Measurements from ENCODE around the gene IGF1R. TPM values are rescaled to one million over a fixed set of nuclear protein-coding genes. Genes with fewer than 3 reads are reported as not detected.

IGF1R gene
- polyA plus RNA-seq, 1 experiment, result 36.2 TPM

DNA sequence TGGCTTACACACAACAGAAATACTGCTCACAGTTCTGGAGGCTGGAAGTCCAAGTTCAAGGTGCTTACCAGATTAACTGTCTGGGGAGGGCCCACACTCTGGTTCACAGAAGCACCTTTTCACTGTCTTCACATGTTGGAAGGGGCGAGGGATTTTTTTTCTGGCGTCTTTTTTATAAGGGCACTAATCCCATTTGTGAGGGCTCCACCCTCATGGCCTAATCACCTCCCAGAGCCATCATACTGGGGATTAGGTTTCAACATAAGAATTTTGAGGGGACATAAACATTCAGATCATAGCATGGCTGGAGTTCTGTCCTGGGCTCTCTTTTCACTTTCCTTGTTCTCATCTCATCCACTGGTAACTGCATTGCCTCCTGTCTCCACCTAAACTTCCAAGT is 63.5 kb downstream of the IGF1R start:
- POLR2A ChIA-PET, result no interaction called here
- TF ChIP-seq, protein P1, sequence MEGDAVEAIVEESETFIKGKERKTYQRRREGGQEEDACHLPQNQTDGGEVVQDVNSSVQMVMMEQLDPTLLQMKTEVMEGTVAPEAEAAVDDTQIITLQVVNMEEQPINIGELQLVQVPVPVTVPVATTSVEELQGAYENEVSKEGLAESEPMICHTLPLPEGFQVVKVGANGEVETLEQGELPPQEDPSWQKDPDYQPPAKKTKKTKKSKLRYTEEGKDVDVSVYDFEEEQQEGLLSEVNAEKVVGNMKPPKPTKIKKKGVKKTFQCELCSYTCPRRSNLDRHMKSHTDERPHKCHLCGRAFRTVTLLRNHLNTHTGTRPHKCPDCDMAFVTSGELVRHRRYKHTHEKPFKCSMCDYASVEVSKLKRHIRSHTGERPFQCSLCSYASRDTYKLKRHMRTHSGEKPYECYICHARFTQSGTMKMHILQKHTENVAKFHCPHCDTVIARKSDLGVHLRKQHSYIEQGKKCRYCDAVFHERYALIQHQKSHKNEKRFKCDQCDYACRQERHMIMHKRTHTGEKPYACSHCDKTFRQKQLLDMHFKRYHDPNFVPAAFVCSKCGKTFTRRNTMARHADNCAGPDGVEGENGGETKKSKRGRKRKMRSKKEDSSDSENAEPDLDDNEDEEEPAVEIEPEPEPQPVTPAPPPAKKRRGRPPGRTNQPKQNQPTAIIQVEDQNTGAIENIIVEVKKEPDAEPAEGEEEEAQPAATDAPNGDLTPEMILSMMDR (IDR thresholded peaks at IDR 0.05; ENCODE audit: insufficient read depth, low read depth, low read length), result no peak
- Histone ChIP-seq H3K27me3 (ENCODE audit: control insufficient read depth, insufficient read depth, low read length) (no peaks in the 10 kb centered on the region), H3K36me3 (ENCODE audit: control insufficient read depth, insufficient read depth, low read length) (peaks cover 12% of the 10 kb centered on the region), H3K4me3 (ENCODE audit: low read depth, low read length) (no peak overlapping the region)
- DNase-seq (ENCODE audit: low read depth), result no peak
- CTCF ChIA-PET, result no interaction called here

DNA sequence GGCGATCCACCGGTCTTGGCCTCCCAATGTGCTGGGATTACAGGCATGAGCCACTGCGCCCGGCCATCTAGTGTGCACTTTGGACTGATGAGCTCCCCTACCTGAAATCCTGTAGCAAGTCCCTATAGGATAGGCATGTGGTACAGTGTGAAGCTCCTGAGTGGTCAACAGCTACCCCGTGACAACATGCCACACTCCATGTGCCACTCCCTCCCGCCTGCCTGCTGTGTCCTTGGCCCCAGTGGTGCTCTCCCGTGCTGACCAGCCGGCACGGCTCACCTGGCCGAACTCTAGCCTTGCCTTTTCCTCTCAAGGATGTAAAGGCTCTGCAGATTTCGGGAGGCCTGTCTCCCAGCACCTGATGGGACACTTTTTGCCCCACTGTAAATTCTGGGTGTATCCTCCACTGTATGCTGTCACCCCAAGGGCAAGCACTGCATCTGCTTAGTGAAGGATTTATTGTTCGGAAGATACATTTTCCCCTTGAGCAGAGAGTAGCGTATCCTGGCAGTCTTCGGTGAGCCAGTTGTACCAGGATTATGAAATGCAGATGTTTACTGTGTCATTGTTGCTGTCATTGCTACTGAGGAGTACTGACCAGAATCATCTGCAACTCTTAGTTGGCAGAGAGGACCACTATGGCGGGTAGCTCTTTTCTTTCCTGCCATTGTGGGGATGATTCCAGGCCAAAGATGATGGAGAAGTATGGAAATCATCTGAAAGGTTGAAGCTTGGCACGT is 64.7 kb downstream of the IGF1R start:
- CTCF ChIA-PET, result interaction anchor here (1.0 kb wide), 1 partner anchor 9 kb away, joined by 3 read pairs; no protein-coding TSS in a partner anchor
- POLR2A ChIA-PET, result no interaction called here

DNA sequence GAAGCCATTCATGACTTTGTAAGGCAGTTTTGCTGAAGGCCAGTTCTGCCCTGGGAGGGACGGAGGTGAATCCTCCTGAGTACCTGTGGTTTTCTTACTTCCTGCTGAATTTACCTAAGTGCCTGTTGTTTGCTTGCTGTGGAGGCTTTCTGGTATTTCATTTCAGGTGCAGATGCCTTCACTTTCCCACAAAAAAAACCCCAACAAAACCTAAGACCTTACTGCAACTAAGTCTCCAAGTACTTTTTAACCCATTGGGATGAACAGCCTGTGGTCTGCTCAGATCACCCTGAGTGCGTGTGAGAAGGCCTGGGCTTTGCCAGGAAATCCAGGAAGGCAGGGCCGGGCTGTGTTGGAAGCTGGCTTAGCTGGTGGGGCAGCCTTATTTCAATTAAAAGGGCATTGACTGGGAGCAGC is 65.3 kb downstream of the IGF1R start:
- Histone ChIP-seq H3K4me3 (ENCODE audit: low read depth, low read length) (no peak overlapping the region), H3K27me3 (ENCODE audit: control insufficient read depth, insufficient read depth, low read length) (no peaks in the 10 kb centered on the region), H3K36me3 (ENCODE audit: control insufficient read depth, insufficient read depth, low read length) (peaks cover 7% of the 10 kb centered on the region)
- TF ChIP-seq, protein P1 (IDR thresholded peaks at IDR 0.05; ENCODE audit: insufficient read depth, low read depth, low read length), result no peak
- CTCF ChIA-PET, result interaction anchor here (1.0 kb wide), 1 partner anchor 9 kb away, joined by 3 read pairs; no protein-coding TSS in a partner anchor
- POLR2A ChIA-PET, result no interaction called here
- DNase-seq (ENCODE audit: low read depth), result no peak

More for the DNA sequence above, 64.7 kb downstream of the IGF1R start:
- H3K36me3 ChIP-seq (ENCODE audit: control insufficient read depth, insufficient read depth, low read length), result peaks cover 8% of the 10 kb centered on the region
- H3K27me3 ChIP-seq (ENCODE audit: control insufficient read depth, insufficient read depth, low read length), result no peaks in the 10 kb centered on the region
- H3K4me3 ChIP-seq (ENCODE audit: low read depth, low read length), result no peak overlapping the region
- TF ChIP-seq, protein P1 (IDR thresholded peaks at IDR 0.05; ENCODE audit: insufficient read depth, low read depth, low read length), result no peak
- no peak for DNase-seq (ENCODE audit: low read depth)

DNA sequence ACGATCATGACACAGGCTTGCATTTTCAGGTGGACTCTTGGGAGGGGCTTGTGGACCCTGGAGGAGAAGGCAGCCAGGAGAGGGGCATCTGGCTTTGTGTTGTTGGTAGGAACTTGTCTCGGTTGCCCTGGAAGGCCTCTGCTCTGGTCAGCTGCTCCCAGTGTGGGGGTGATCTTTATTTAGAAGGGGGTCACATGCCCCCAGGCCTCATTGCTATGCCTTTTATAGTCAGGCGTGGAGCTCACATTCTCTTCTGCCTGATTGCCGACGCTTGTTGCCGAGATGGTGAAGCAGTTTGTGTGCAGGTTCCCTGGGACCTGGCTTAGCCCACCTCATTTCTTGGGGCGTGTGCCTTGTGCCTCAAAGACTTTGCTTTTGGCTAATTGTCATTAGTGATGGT is 66.6 kb downstream of the IGF1R start:
- H3K36me3 ChIP-seq (ENCODE audit: control insufficient read depth, insufficient read depth, low read length), result peaks cover 7% of the 10 kb centered on the region
- TF ChIP-seq, protein P1 (IDR thresholded peaks at IDR 0.05; ENCODE audit: insufficient read depth, low read depth, low read length), result no peak
- CTCF ChIA-PET, result interaction anchor here (0.6 kb wide), 1 partner anchor 117 kb away, joined by 3 read pairs; no protein-coding TSS in a partner anchor
- no peak overlapping the region for H3K4me3 ChIP-seq (ENCODE audit: low read depth, low read length)
- DNase-seq (ENCODE audit: low read depth), result no peak
- H3K27me3 ChIP-seq (ENCODE audit: control insufficient read depth, insufficient read depth, low read length), result no peaks in the 10 kb centered on the region
- POLR2A ChIA-PET, result no interaction called here

DNA sequence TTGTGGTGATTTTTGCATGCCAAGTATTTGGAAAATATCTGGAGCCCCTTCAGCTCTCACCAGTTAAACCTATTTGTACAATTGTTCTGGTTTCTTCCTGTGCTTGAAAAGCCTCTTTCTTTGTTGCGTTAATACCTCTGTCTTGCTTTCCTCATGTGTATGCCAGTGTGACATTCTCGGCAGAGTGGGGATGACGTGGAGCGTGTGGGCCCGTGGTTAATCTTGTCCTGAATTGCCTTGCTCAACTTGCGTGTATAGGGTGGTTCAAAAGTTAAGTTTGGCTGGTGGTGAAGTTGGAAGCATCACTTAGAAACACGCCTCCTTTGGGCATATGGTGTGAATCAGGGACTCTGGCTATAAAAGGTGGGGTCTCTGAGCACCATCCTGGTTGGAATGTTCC is 67.1 kb downstream of the IGF1R start:
- no peak for DNase-seq (ENCODE audit: low read depth)
- CTCF ChIA-PET, result no interaction called here
- TF ChIP-seq, protein P1 (IDR thresholded peaks at IDR 0.05; ENCODE audit: insufficient read depth, low read depth, low read length), result no peak
- H3K4me3 ChIP-seq (ENCODE audit: low read depth, low read length), result no peak overlapping the region
- POLR2A ChIA-PET, result no interaction called here
- H3K36me3 ChIP-seq (ENCODE audit: control insufficient read depth, insufficient read depth, low read length), result peaks cover 7% of the 10 kb centered on the region
- H3K27me3 ChIP-seq (ENCODE audit: control insufficient read depth, insufficient read depth, low read length), result no peaks in the 10 kb centered on the region
